ENCODE measurements around the gene ZNF283. TPM values are rescaled to one million over a fixed set of nuclear protein-coding genes. Genes with fewer than 3 reads are reported as not detected.

ZNF283 gene
- 5.7 TPM for total RNA-seq

GRCh38 chr19:43826787-43827754 lies at the start of gene ZNF283:
ZNF283 (plus strand) TSS chr19:43827321; CDS start chr19:43833505, 6,184 bp downstream.
- DNase-seq (ENCODE audit: low read depth in 2 of 3, low spot score in 2 of 3) = peak; percentile 55 to 78 (median 73)

- DNase-seq (ENCODE audit: low read depth in 2 of 3, low spot score in 2 of 3) = no peak
These were observed 48.5 kb upstream of the ZNF283 start for GRCh38 chr19:43778651-43779050.

GRCh38 chr19:43779147-43779819 lies 47.8 kb upstream of the ZNF283 start:
- no peak for DNase-seq (ENCODE audit: low read depth in 2 of 3, low spot score in 2 of 3)

GRCh38 chr19:43779820-43780219 lies 47.3 kb upstream of the ZNF283 start:
- DNase-seq (ENCODE audit: low read depth in 2 of 3, low spot score in 2 of 3) = peak in 1 of 3 donors; percentile 58

- peak in 2 of 3 donors; percentile 76 to 79 for DNase-seq (ENCODE audit: low read depth in 2 of 3, low spot score in 2 of 3)
These were observed 46.2 kb upstream of the ZNF283 start, which contains the start of gene KCNN4 for GRCh38 chr19:43780706-43781525. KCNN4 (minus strand) TSS chr19:43780973; CDS start chr19:43780861, 112 bp downstream.

GRCh38 chr19:43781630-43782310 lies 45.4 kb upstream of the ZNF283 start:
- DNase-seq (ENCODE audit: low read depth in 2 of 3, low spot score in 2 of 3) = no peak

GRCh38 chr19:43782311-43782660 lies 44.8 kb upstream of the ZNF283 start:
- no peak for DNase-seq (ENCODE audit: low read depth in 2 of 3, low spot score in 2 of 3)

- DNase-seq (ENCODE audit: low read depth in 2 of 3, low spot score in 2 of 3) = no peak
These were observed 44.4 kb upstream of the ZNF283 start for GRCh38 chr19:43782689-43783231.

GRCh38 chr19:43783636-43784035 lies 43.5 kb upstream of the ZNF283 start:
- no peak for DNase-seq (ENCODE audit: low read depth in 2 of 3, low spot score in 2 of 3)

- DNase-seq (ENCODE audit: low read depth in 2 of 3, low spot score in 2 of 3) = peak in 2 of 3 donors; percentile 36 to 69
These were observed 42.7 kb upstream of the ZNF283 start for GRCh38 chr19:43784241-43784980.

- DNase-seq (ENCODE audit: low read depth in 2 of 3, low spot score in 2 of 3) = peak in 2 of 3 donors; percentile 53 to 72
These were observed 41.9 kb upstream of the ZNF283 start for GRCh38 chr19:43784981-43785808.

GRCh38 chr19:43786665-43787064 lies 40.5 kb upstream of the ZNF283 start:
- DNase-seq (ENCODE audit: low read depth in 2 of 3, low spot score in 2 of 3) = no peak

- DNase-seq (ENCODE audit: low read depth in 2 of 3, low spot score in 2 of 3) = peak in 1 of 3 donors; percentile 47
These were observed 38.1 kb upstream of the ZNF283 start for GRCh38 chr19:43789029-43789428.

- DNase-seq (ENCODE audit: low read depth in 2 of 3, low spot score in 2 of 3) = no peak
These were observed 36.5 kb upstream of the ZNF283 start for GRCh38 chr19:43790587-43790986.

GRCh38 chr19:43797118-43797517 lies 30.0 kb upstream of the ZNF283 start:
- no peak for DNase-seq (ENCODE audit: low read depth in 2 of 3, low spot score in 2 of 3)

GRCh38 chr19:43797556-43797955 lies 29.6 kb upstream of the ZNF283 start:
- DNase-seq (ENCODE audit: low read depth in 2 of 3, low spot score in 2 of 3) = no peak

GRCh38 chr19:43798026-43798545 lies 29.0 kb upstream of the ZNF283 start:
- DNase-seq (ENCODE audit: low read depth in 2 of 3, low spot score in 2 of 3) = no peak

All from hematopoietic multipotent progenitor cell (in vitro differentiated cells).